ENCODE results near the gene SEMA4G. TPM values are rescaled to one million over a fixed set of nuclear protein-coding genes. Genes with fewer than 3 reads are reported as not detected.

The SEMA4G gene
- total RNA-seq, 1 experiment from 2014 or later: 29.4 TPM

DNA sequence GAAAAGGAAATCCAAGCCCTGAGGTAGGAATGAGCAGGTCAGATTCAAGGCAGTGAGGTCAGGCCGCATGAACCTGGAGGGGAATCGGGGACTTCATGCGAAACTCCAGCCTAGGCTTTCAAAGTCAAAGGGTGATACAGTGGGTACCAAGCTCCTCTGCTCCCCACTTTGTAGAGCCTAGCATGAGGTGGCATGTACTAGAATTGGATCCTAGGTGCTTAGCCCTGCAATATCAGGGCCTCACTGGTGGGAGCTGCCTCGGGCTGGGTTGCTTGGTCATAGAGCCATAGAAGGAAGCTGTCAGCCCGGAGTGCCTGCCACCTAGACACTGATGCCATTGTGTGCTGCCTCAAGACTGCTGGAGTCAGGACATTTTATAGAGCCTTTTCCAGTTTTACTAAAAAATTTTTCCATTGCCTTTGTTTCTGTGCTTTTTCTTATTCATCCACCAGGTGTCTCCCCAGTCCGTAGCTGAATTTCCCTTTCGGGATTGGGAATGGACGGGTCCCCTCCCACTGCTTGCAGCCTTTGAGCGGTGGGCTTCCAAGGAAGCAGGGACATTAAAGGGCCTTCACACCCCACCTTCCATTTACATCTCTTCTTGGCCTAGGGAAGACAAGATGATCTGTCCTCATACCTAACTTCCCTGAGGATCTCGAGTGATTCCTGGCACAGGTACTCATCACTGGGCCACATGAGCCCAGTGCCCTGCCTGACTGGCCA lies 24.8 kb downstream of the SEMA4G start:
- no peaks in the 10 kb centered on the region for H3K9me2 ChIP-seq (ENCODE audit: insufficient read depth)
- ChIA-PET RAD21 (ENCODE audit: low non-redundant PET in 1 of 2, low total read pairs in 2 of 2, uncharacterized antibody in 2 of 2, unreplicated experiment in 2 of 2) (interaction anchor here in 1 of 2 experiments (0.8 kb wide), 1 partner anchor 20 kb away, joined by 3 read pairs; no protein-coding TSS in a partner anchor), CTCF (interaction anchor here (0.7 to 3.9 kb wide), 10 partner anchors 9 to 116 kb away, joined by 3 to 31 read pairs (median 3); no protein-coding TSS in a partner anchor), POLR2A (no interaction called here)
- no peaks in the 10 kb centered on the region for H3K9me3 ChIP-seq (ENCODE audit: control insufficient read depth in 1 of 2, insufficient read depth in 1 of 2, low read depth in 1 of 2, low read length in 2 of 2)
- DNase-seq (ENCODE audit: low read depth, low spot score): no peak
- H3K9ac ChIP-seq (ENCODE audit: low read length): peak overlapping the region; percentile 13; the same call in 1 of the 2 replicates
- H3K36me3 ChIP-seq (ENCODE audit: control insufficient read depth in 1 of 2, insufficient read depth in 2 of 2, low read length in 2 of 2): peaks cover 27 to 44% of the 10 kb centered on the region in 2 experiments
- no peaks in the 10 kb centered on the region for H3K27me3 ChIP-seq (ENCODE audit: insufficient read depth, low read length)
- H3K79me2 ChIP-seq (ENCODE audit: insufficient read depth, low read length): peaks cover 34% of the 10 kb centered on the region
- TF ChIP-seq POLR2AphosphoS5 (IDR thresholded peaks at IDR 0.05; ENCODE audit: low read depth, low read length) (peak; percentile 31), ZFX (IDR thresholded peaks at IDR 0.05) (no peak)
- TF ChIP-seq, protein P1, sequence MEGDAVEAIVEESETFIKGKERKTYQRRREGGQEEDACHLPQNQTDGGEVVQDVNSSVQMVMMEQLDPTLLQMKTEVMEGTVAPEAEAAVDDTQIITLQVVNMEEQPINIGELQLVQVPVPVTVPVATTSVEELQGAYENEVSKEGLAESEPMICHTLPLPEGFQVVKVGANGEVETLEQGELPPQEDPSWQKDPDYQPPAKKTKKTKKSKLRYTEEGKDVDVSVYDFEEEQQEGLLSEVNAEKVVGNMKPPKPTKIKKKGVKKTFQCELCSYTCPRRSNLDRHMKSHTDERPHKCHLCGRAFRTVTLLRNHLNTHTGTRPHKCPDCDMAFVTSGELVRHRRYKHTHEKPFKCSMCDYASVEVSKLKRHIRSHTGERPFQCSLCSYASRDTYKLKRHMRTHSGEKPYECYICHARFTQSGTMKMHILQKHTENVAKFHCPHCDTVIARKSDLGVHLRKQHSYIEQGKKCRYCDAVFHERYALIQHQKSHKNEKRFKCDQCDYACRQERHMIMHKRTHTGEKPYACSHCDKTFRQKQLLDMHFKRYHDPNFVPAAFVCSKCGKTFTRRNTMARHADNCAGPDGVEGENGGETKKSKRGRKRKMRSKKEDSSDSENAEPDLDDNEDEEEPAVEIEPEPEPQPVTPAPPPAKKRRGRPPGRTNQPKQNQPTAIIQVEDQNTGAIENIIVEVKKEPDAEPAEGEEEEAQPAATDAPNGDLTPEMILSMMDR (IDR thresholded peaks at IDR 0.05 in 2 of 3, conservative IDR thresholded peaks at IDR 0.05 in 1 of 3; ENCODE audit: borderline replicate concordance in 1 of 3, insufficient read depth in 1 of 3, low read depth in 2 of 3, low read length in 2 of 3): peak in 2 of 3 experiments; percentile 75 to 90; a peak in 4 of 6 replicates
- no peak overlapping the region for H3K4me3 ChIP-seq (replicated peaks in 1 of 2; ENCODE audit: low read depth in 1 of 2, low read length in 2 of 2)
- H3K27ac ChIP-seq (ENCODE audit: low read depth, low read length): peak overlapping the region; percentile 87
- H2AFZ ChIP-seq (ENCODE audit: low read depth, low read length, poor library complexity, severe bottlenecking): no peak overlapping the region
- H3K4me2 ChIP-seq (ENCODE audit: low read length): no peak overlapping the region
- peaks cover 10 to 51% of the 10 kb centered on the region in 2 experiments for H3K4me1 ChIP-seq (ENCODE audit: control insufficient read depth in 1 of 2, insufficient read depth in 2 of 2, low read length in 2 of 2)
- TSS peak; percentile 17 for BruUV-seq (replicated peaks)
- intact Hi-C loops (cut with micrococcal nuclease): loop anchor here (1.0 kb wide), 1 partner anchor 19 kb away; no protein-coding TSS in a partner anchor
- no peak for ATAC-seq
- H4K20me1 ChIP-seq (ENCODE audit: insufficient read depth): no peaks in the 10 kb centered on the region; the same call in 1 of the 2 replicates

DNA sequence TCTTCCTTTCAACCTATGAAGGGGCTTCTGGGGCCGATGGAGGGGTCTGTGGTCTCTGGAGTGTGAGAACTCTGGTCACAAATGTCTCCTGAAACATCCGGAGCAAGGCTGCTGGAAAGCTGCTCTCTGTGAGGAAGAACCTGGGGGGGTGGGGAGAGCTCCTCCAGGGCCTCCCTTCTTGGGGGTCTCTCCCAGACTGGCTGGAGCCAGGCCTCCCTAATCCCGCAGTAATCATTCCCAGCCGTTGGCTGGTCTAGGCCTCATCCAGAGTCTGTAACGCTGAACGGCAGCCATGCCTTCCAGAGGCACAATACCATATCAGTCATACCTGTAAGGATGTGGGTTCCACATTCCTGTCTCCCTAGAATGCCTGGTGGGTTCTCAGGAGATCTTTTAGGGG lies 25.9 kb downstream of the SEMA4G start:
- Histone ChIP-seq H3K79me2 (ENCODE audit: insufficient read depth, low read length) (peaks cover 29% of the 10 kb centered on the region), H3K9me3 (ENCODE audit: control insufficient read depth in 1 of 2, insufficient read depth in 1 of 2, low read depth in 1 of 2, low read length in 2 of 2) (no peaks in the 10 kb centered on the region), H3K4me2 (ENCODE audit: low read length) (no peak overlapping the region), H3K27me3 (ENCODE audit: insufficient read depth, low read length) (no peaks in the 10 kb centered on the region), H3K4me3 (replicated peaks in 1 of 2; ENCODE audit: low read depth in 1 of 2, low read length in 2 of 2) (no peak overlapping the region), H3K4me1 (ENCODE audit: control insufficient read depth in 1 of 2, insufficient read depth in 2 of 2, low read length in 2 of 2) (peaks cover 10 to 47% of the 10 kb centered on the region in 2 experiments), H3K27ac (ENCODE audit: low read depth, low read length) (peak overlapping the region; percentile 87), H2AFZ (ENCODE audit: low read depth, low read length, poor library complexity, severe bottlenecking) (no peak overlapping the region), H4K20me1 (ENCODE audit: insufficient read depth) (no peaks in the 10 kb centered on the region; the same call in 1 of the 2 replicates), H3K9ac (ENCODE audit: low read length) (peak overlapping the region; percentile 4; the same call in 1 of the 2 replicates), H3K36me3 (ENCODE audit: control insufficient read depth in 1 of 2, insufficient read depth in 2 of 2, low read length in 2 of 2) (peaks cover 17 to 36% of the 10 kb centered on the region in 2 experiments), H3K9me2 (ENCODE audit: insufficient read depth) (no peaks in the 10 kb centered on the region)
- ATAC-seq: no peak
- POLR2A ChIA-PET: interaction anchor here (1.4 kb wide), 1 partner anchor 10 kb away, joined by 3 read pairs; no protein-coding TSS in a partner anchor
- no TSS peak for BruUV-seq (replicated peaks)
- intact Hi-C loops (cut with micrococcal nuclease): no loop called here
- DNase-seq (ENCODE audit: low read depth, low spot score): no peak
- RAD21 ChIA-PET (ENCODE audit: low non-redundant PET in 1 of 2, low total read pairs in 2 of 2, uncharacterized antibody in 2 of 2, unreplicated experiment in 2 of 2): no interaction called here
- CTCF ChIA-PET: interaction anchor here (5.1 to 8.3 kb wide), 2 partner anchors 14 to 21 kb away, joined by 98 to 118 read pairs; no protein-coding TSS in a partner anchor
- TF ChIP-seq TCF7L2 (IDR thresholded peaks at IDR 0.05; ENCODE audit: borderline replicate concordance, extremely low read depth, insufficient read depth, insufficient read length): no peak
- no peak for TF ChIP-seq ZFX (IDR thresholded peaks at IDR 0.05)
- TF ChIP-seq POLR2AphosphoS5 (IDR thresholded peaks at IDR 0.05; ENCODE audit: low read depth, low read length): no peak
- no peak for TF ChIP-seq SRF (IDR thresholded peaks at IDR 0.05; ENCODE audit: low read depth)
- no peak for TF ChIP-seq SIN3A (IDR thresholded peaks at IDR 0.05; ENCODE audit: low read depth)
- no peak for TF ChIP-seq ELF1 (IDR thresholded peaks at IDR 0.05; ENCODE audit: borderline replicate concordance, low read depth)
- no peak for TF ChIP-seq FOSL1 (IDR thresholded peaks at IDR 0.05; ENCODE audit: low read depth)
- TF ChIP-seq EGR1 (IDR thresholded peaks at IDR 0.05; ENCODE audit: low read depth): no peak
- TF ChIP-seq, protein P2, sequence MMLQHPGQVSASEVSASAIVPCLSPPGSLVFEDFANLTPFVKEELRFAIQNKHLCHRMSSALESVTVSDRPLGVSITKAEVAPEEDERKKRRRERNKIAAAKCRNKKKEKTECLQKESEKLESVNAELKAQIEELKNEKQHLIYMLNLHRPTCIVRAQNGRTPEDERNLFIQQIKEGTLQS (IDR thresholded peaks at IDR 0.05): no peak
- TF ChIP-seq, protein P3, sequence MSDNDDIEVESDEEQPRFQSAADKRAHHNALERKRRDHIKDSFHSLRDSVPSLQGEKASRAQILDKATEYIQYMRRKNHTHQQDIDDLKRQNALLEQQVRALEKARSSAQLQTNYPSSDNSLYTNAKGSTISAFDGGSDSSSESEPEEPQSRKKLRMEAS (IDR thresholded peaks at IDR 0.05): no peak
- TF ChIP-seq ZNF274 (IDR thresholded peaks at IDR 0.05; ENCODE audit: low read depth, low read length): no peak

Data from HCT116 (cell line).